HG03460 (cell line): ENCODE data around the gene OLFML2A.
"Not testable (repeated sequence)": the region's sequence is repeated elsewhere in the genome, so short reads cannot be mapped to it uniquely, and the experiment has no call there.

Source experiments
- ATAC-seq: cut with Tn5 transposase; IDR thresholded peaks from one replicate; pipeline ENCODE4 v1.9.1; 2021; ENCODE audit not compliant: unreplicated experiment

OLFML2A gene

GRCh38 chr9:124776954-124777648 is at the start of gene OLFML2A:
Gene OLFML2A, plus strand, starts transcription at chr9:124777133. Its CDS starts 138 bp downstream, at chr9:124777271.
- no peak for ATAC-seq

- no peak for ATAC-seq
These were observed 46.2 kb upstream of the OLFML2A start for GRCh38 chr9:124730772-124731171.

GRCh38 chr9:124733964-124734740 is 42.8 kb upstream of the OLFML2A start:
- ATAC-seq, result no peak

- ATAC-seq, result not testable (repeated sequence)
These were observed 42.2 kb upstream of the OLFML2A start for GRCh38 chr9:124734741-124735083.

GRCh38 chr9:124735121-124735520 is 41.8 kb upstream of the OLFML2A start:
- no peak for ATAC-seq

GRCh38 chr9:124738075-124738474 is 38.9 kb upstream of the OLFML2A start:
- ATAC-seq, result not testable (repeated sequence)

- no peak for ATAC-seq
These were observed 37.6 kb upstream of the OLFML2A start for GRCh38 chr9:124739360-124739759.

- ATAC-seq, result no peak
These were observed 35.8 kb upstream of the OLFML2A start for GRCh38 chr9:124741149-124741548.

GRCh38 chr9:124741662-124742061 is 35.3 kb upstream of the OLFML2A start:
- ATAC-seq, result no peak

- ATAC-seq, result no peak
These were observed 34.0 kb upstream of the OLFML2A start for GRCh38 chr9:124742940-124743339.

GRCh38 chr9:124743686-124744348 is 33.1 kb upstream of the OLFML2A start:
- no peak for ATAC-seq

- ATAC-seq, result no peak
These were observed 29.9 kb upstream of the OLFML2A start for GRCh38 chr9:124747065-124747464.

GRCh38 chr9:124749284-124749683 is 27.6 kb upstream of the OLFML2A start:
- ATAC-seq, result no peak

GRCh38 chr9:124749781-124750180 is 27.2 kb upstream of the OLFML2A start:
- ATAC-seq, result no peak

- ATAC-seq, result no peak
These were observed 24.0 kb upstream of the OLFML2A start for GRCh38 chr9:124752967-124753366.

- no peak for ATAC-seq
These were observed 22.6 kb upstream of the OLFML2A start for GRCh38 chr9:124754289-124754688.

- no peak for ATAC-seq
These were observed 21.9 kb upstream of the OLFML2A start for GRCh38 chr9:124755061-124755460.

GRCh38 chr9:124756011-124756410 is 20.9 kb upstream of the OLFML2A start:
- ATAC-seq, result no peak

- ATAC-seq, result no peak
These were observed 19.3 kb upstream of the OLFML2A start for GRCh38 chr9:124757616-124758015.

GRCh38 chr9:124758061-124758460 is 18.9 kb upstream of the OLFML2A start:
- ATAC-seq, result no peak

GRCh38 chr9:124758691-124759090 is 18.2 kb upstream of the OLFML2A start:
- ATAC-seq, result no peak

GRCh38 chr9:124759327-124759726 is 17.6 kb upstream of the OLFML2A start:
- no peak for ATAC-seq
